ENCODE data around the gene GPBP1L1.

GPBP1L1 gene

GRCh38 chr1:45667321-45668111 lies 18.8 kb downstream of the GPBP1L1 start:
- Mint-ChIP-seq H3K27ac (no peak overlapping the region), H3K36me3 (ENCODE audit: low read depth) (peaks cover 28% of the 10 kb centered on the region), H3K4me3 (no peak overlapping the region), H3K9me3 (no peaks in the 10 kb centered on the region), H3K4me1 (peaks cover 30% of the 10 kb centered on the region), H3K27me3 (ENCODE audit: low read depth) (no peaks in the 10 kb centered on the region)
- no peak for TF ChIP-seq CTCF (IDR thresholded peaks at IDR 0.05; ENCODE audit: unreplicated experiment in 3 of 3)

GRCh38 chr1:45666836-45667235 lies 19.5 kb downstream of the GPBP1L1 start:
- peaks cover 30% of the 10 kb centered on the region for H3K4me1 Mint-ChIP-seq
- H3K36me3 Mint-ChIP-seq (ENCODE audit: low read depth) = peaks cover 28% of the 10 kb centered on the region
- H3K9me3 Mint-ChIP-seq = no peaks in the 10 kb centered on the region
- TF ChIP-seq CTCF (IDR thresholded peaks at IDR 0.05; ENCODE audit: unreplicated experiment in 3 of 3) = no peak
- H3K27me3 Mint-ChIP-seq (ENCODE audit: low read depth) = no peaks in the 10 kb centered on the region
- H3K27ac Mint-ChIP-seq = no peak overlapping the region
- H3K4me3 Mint-ChIP-seq = no peak overlapping the region

- Mint-ChIP-seq H3K27me3 (ENCODE audit: low read depth) (no peaks in the 10 kb centered on the region), H3K36me3 (ENCODE audit: low read depth) (peaks cover 67% of the 10 kb centered on the region), H3K9me3 (no peaks in the 10 kb centered on the region), H3K27ac (no peak overlapping the region), H3K4me1 (peaks cover 7% of the 10 kb centered on the region), H3K4me3 (no peak overlapping the region)
- no peak for TF ChIP-seq CTCF (IDR thresholded peaks at IDR 0.05; ENCODE audit: unreplicated experiment in 3 of 3)
These were observed 26.0 kb downstream of the GPBP1L1 start for GRCh38 chr1:45660336-45660735.

- Mint-ChIP-seq H3K4me3 (no peak overlapping the region), H3K36me3 (ENCODE audit: low read depth) (peaks cover 72% of the 10 kb centered on the region), H3K9me3 (no peaks in the 10 kb centered on the region), H3K27me3 (ENCODE audit: low read depth) (no peaks in the 10 kb centered on the region), H3K4me1 (peaks cover 7% of the 10 kb centered on the region), H3K27ac (no peak overlapping the region)
- no peak for TF ChIP-seq CTCF (IDR thresholded peaks at IDR 0.05; ENCODE audit: unreplicated experiment in 3 of 3)
These were observed 27.1 kb downstream of the GPBP1L1 start for GRCh38 chr1:45659222-45659621.

GRCh38 chr1:45658171-45658570 lies 28.2 kb downstream of the GPBP1L1 start:
- H3K4me3 Mint-ChIP-seq = no peak overlapping the region
- H3K27me3 Mint-ChIP-seq (ENCODE audit: low read depth) = no peaks in the 10 kb centered on the region
- TF ChIP-seq CTCF (IDR thresholded peaks at IDR 0.05; ENCODE audit: unreplicated experiment in 3 of 3) = no peak
- peaks cover 2% of the 10 kb centered on the region for H3K4me1 Mint-ChIP-seq
- H3K36me3 Mint-ChIP-seq (ENCODE audit: low read depth) = peaks cover 71% of the 10 kb centered on the region
- no peak overlapping the region for H3K27ac Mint-ChIP-seq
- no peaks in the 10 kb centered on the region for H3K9me3 Mint-ChIP-seq
